ENCODE results near the gene RXRB. TPM values are rescaled to one million over a fixed set of nuclear protein-coding genes. Genes with fewer than 3 reads are reported as not detected.
"Not testable (repeated sequence)": the region's sequence is repeated elsewhere in the genome, so short reads cannot be mapped to it uniquely, and the experiment has no call there.

Gene RXRB
- total RNA-seq, 1 donor from 2014 or later = 70.3 TPM

DNA sequence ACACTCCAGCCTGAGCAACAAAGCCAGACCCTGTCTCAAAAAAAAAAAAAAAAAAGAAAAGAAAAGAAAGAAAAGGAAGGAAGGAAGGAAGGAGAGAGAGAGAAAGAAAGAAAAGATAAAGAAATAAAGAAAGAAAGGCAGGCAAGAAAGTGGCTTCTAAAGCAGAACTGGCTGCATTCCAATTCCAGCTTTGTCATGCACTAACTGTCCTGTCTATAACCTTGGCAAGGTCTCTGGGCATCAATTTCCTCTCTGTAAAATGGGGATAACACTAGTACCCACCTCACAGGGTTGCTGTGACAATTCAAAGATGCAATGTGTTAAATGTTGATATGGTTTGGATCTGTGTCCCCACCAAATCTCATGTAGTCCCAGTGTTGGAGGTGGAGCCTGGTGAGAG lies 35.9 kb upstream of the RXRB start:
- DNase-seq (ENCODE audit: low spot score in 2 of 2, unreplicated experiment in 2 of 2) = no peak
- no peak overlapping the region for H3K27ac Mint-ChIP-seq
- H3K27me3 Mint-ChIP-seq (ENCODE audit: low read depth) = peaks cover 19% of the 10 kb centered on the region
- TF ChIP-seq, protein P1, sequence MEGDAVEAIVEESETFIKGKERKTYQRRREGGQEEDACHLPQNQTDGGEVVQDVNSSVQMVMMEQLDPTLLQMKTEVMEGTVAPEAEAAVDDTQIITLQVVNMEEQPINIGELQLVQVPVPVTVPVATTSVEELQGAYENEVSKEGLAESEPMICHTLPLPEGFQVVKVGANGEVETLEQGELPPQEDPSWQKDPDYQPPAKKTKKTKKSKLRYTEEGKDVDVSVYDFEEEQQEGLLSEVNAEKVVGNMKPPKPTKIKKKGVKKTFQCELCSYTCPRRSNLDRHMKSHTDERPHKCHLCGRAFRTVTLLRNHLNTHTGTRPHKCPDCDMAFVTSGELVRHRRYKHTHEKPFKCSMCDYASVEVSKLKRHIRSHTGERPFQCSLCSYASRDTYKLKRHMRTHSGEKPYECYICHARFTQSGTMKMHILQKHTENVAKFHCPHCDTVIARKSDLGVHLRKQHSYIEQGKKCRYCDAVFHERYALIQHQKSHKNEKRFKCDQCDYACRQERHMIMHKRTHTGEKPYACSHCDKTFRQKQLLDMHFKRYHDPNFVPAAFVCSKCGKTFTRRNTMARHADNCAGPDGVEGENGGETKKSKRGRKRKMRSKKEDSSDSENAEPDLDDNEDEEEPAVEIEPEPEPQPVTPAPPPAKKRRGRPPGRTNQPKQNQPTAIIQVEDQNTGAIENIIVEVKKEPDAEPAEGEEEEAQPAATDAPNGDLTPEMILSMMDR (IDR thresholded peaks at IDR 0.05; ENCODE audit: unreplicated experiment) = no peak
- no peaks in the 10 kb centered on the region for H3K36me3 Mint-ChIP-seq
- H3K9me3 Mint-ChIP-seq = no peaks in the 10 kb centered on the region
- H3K4me1 Mint-ChIP-seq = peaks cover 12% of the 10 kb centered on the region
- no peak overlapping the region for H3K4me3 Mint-ChIP-seq

DNA sequence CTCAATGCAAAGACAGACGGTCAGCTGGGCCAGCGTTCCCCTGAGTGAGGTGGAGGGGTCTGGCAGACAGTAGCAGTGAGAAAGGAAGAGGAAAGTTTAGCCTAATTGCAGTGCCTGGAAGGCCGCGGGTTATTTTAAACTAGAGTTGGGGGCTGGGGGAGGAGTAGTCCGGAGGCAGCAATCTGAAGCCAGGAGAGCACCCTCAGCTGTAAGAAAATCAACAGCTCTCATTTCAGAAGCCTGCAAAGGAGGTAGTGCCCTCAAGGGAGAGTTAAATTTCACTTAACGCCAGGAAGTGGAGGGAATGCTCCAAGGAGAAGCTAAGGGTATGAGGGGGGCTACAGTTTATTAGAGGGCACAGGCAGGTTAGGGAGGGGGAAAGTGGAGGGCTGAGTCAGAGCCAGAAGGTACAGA lies 34.8 kb upstream of the RXRB start:
- Mint-ChIP-seq H3K36me3 (no peaks in the 10 kb centered on the region), H3K4me1 (peaks cover 12% of the 10 kb centered on the region), H3K9me3 (no peaks in the 10 kb centered on the region), H3K4me3 (no peak overlapping the region), H3K27me3 (ENCODE audit: low read depth) (peaks cover 14% of the 10 kb centered on the region), H3K27ac (peak overlapping the region; percentile 60)
- TF ChIP-seq, protein P1 (IDR thresholded peaks at IDR 0.05; ENCODE audit: unreplicated experiment) = no peak
- no peak for DNase-seq (ENCODE audit: low spot score in 2 of 2, unreplicated experiment in 2 of 2)

GRCh38 chr6:33226503-33227120 lies 26.1 kb upstream of the RXRB start:
- H3K4me1 Mint-ChIP-seq; H3K4me3 Mint-ChIP-seq; H3K36me3 Mint-ChIP-seq; DNase-seq (ENCODE audit: low spot score in 2 of 2, unreplicated experiment in 2 of 2); H3K27ac Mint-ChIP-seq; H3K9me3 Mint-ChIP-seq: not testable (repeated sequence)
- H3K27me3 Mint-ChIP-seq (ENCODE audit: low read depth) = peaks cover 62% of the 10 kb centered on the region

- Mint-ChIP-seq H3K9me3 (peaks cover under 1% of the 10 kb centered on the region), H3K27me3 (ENCODE audit: low read depth) (peaks cover 58% of the 10 kb centered on the region), H3K4me1 (peaks cover 19% of the 10 kb centered on the region), H3K27ac (no peak overlapping the region), H3K36me3 (no peaks in the 10 kb centered on the region), H3K4me3 (no peak overlapping the region)
- DNase-seq (ENCODE audit: low spot score in 2 of 2, unreplicated experiment in 2 of 2) = no peak
- TF ChIP-seq, protein P1 (IDR thresholded peaks at IDR 0.05; ENCODE audit: unreplicated experiment) = no peak
Measured at GRCh38 chr6:33217681-33218080, 17.2 kb upstream of the RXRB start.

DNA sequence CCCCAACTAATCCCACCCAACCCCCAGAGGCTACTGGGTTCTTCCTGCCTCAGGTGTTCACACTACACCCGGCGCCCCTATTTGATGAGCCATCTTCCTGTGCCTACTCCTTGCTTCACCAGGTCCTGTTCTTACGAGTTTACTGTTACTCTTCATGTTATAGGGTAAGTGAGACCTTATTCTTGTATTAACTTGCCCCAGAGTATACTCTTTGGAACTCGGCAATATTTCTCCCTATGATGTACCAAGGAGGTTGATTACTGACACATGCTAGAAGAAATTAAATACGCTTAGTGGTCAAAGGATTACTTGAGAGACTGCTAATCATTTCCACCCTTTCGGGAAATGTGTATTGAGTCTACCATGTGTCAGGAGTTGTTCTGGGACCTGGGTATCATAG lies 16.8 kb upstream of the RXRB start:
- H3K4me3 Mint-ChIP-seq = no peak overlapping the region
- DNase-seq (ENCODE audit: low spot score in 2 of 2, unreplicated experiment in 2 of 2) = no peak
- H3K27ac Mint-ChIP-seq = no peak overlapping the region
- peaks cover 21% of the 10 kb centered on the region for H3K4me1 Mint-ChIP-seq
- TF ChIP-seq, protein P1 (IDR thresholded peaks at IDR 0.05; ENCODE audit: unreplicated experiment) = no peak
- no peaks in the 10 kb centered on the region for H3K9me3 Mint-ChIP-seq
- H3K27me3 Mint-ChIP-seq (ENCODE audit: low read depth) = peaks cover 56% of the 10 kb centered on the region
- no peaks in the 10 kb centered on the region for H3K36me3 Mint-ChIP-seq

- Mint-ChIP-seq H3K9me3 (no peaks in the 10 kb centered on the region), H3K27ac (no peak overlapping the region), H3K4me1 (peaks cover 21% of the 10 kb centered on the region), H3K36me3 (no peaks in the 10 kb centered on the region), H3K4me3 (no peak overlapping the region), H3K27me3 (ENCODE audit: low read depth) (peaks cover 47% of the 10 kb centered on the region)
- TF ChIP-seq, protein P1 (IDR thresholded peaks at IDR 0.05; ENCODE audit: unreplicated experiment) = no peak
- no peak for DNase-seq (ENCODE audit: low spot score in 2 of 2, unreplicated experiment in 2 of 2)
Measured at GRCh38 chr6:33216117-33216649, 15.7 kb upstream of the RXRB start.
